ENCODE results near the gene CD68. TPM values are rescaled to one million over a fixed set of nuclear protein-coding genes. Genes with fewer than 3 reads are reported as not detected.

Gene CD68
- total and polyA plus RNA-seq, 2 experiments from 2014 or later: 64.0 to 80.4 TPM

DNA sequence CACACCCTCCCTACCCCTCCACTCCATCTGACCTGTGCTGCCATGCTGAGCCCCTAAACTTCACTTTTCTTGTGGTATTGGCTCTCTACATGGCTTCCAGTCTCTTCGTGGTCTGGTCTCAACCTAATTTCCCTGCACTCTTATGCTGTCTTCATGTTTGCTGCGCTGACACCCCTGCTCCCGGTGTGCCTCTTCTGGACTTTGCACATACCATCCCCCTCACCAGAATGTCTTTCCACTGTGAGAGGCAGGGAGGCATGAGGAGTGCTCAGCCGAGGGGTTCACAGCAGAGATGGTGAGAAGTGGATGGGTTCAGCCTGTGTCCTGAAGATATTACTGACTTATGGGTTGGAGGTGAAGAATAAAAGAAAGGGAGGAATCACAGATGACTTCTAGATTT, 28.0 kb upstream of the CD68 start:
- H3K9me3 ChIP-seq (ENCODE audit: low read depth): no peaks in the 10 kb centered on the region
- no peaks in the 10 kb centered on the region for H3K9me2 ChIP-seq (replicated peaks; ENCODE audit: insufficient read depth)
- no peaks in the 10 kb centered on the region for H3K79me2 ChIP-seq
- peak overlapping the region; percentile 75 for H3K27ac ChIP-seq
- H3K36me3 ChIP-seq (replicated peaks; ENCODE audit: insufficient read depth, low read depth): no peaks in the 10 kb centered on the region
- H3K4me3 ChIP-seq: no peak overlapping the region
- peaks cover 24% of the 10 kb centered on the region for H3K4me1 ChIP-seq (ENCODE audit: insufficient read depth)
- H2AFZ ChIP-seq: no peak overlapping the region
- no peak for TF ChIP-seq EZH2 (IDR thresholded peaks at IDR 0.05; ENCODE audit: borderline replicate concordance)
- TF ChIP-seq, protein P1, sequence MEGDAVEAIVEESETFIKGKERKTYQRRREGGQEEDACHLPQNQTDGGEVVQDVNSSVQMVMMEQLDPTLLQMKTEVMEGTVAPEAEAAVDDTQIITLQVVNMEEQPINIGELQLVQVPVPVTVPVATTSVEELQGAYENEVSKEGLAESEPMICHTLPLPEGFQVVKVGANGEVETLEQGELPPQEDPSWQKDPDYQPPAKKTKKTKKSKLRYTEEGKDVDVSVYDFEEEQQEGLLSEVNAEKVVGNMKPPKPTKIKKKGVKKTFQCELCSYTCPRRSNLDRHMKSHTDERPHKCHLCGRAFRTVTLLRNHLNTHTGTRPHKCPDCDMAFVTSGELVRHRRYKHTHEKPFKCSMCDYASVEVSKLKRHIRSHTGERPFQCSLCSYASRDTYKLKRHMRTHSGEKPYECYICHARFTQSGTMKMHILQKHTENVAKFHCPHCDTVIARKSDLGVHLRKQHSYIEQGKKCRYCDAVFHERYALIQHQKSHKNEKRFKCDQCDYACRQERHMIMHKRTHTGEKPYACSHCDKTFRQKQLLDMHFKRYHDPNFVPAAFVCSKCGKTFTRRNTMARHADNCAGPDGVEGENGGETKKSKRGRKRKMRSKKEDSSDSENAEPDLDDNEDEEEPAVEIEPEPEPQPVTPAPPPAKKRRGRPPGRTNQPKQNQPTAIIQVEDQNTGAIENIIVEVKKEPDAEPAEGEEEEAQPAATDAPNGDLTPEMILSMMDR (IDR thresholded peaks at IDR 0.05; ENCODE audit: poor library complexity): no peak
- no peak for TF ChIP-seq EZH2phosphoT487 (IDR thresholded peaks at IDR 0.05; ENCODE audit: low read depth, severe bottlenecking, unreplicated experiment)
- H3K4me2 ChIP-seq: peak overlapping the region; percentile 49
- H4K20me1 ChIP-seq (ENCODE audit: insufficient read depth, poor library complexity, severe bottlenecking): no peaks in the 10 kb centered on the region
- no peaks in the 10 kb centered on the region for H3K27me3 ChIP-seq
- 72% methylated on average over 4 of the region's 4 CpGs for whole genome bisulfite sequencing (ENCODE audit: low lambda C conversion rate, missing lambda C conversion rate)
- DNase-seq (ENCODE audit: low spot score): no peak

DNA sequence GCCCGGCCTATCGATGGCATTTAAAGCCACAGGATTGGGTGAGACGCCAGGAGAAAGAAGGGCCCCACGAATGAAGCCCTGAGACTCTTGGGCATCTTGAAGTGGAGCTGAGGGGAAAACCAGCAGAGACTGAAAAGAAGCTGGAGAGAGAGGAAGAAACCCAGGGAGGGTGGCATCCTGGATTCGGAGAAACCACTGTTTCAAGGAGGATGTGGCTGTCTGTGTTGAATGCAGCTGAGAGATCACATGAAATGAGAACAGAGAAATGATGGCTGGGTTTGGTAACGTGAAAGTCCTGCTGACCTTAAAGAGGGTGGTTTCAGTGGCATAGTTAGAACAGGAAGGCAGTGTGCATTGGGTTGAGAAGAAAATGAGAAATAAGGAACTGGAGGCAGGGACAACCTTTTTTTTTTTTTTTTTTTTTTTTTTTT, 26.8 kb upstream of the CD68 start:
- H3K4me2 ChIP-seq: no peak overlapping the region
- peaks cover 31% of the 10 kb centered on the region for H3K4me1 ChIP-seq (ENCODE audit: insufficient read depth)
- no peak for DNase-seq (ENCODE audit: low spot score)
- no peak overlapping the region for H3K27ac ChIP-seq
- H3K27me3 ChIP-seq: no peaks in the 10 kb centered on the region
- H3K36me3 ChIP-seq (replicated peaks; ENCODE audit: insufficient read depth, low read depth): no peaks in the 10 kb centered on the region
- no peaks in the 10 kb centered on the region for H3K9me2 ChIP-seq (replicated peaks; ENCODE audit: insufficient read depth)
- H3K4me3 ChIP-seq: no peak overlapping the region
- H3K79me2 ChIP-seq: no peaks in the 10 kb centered on the region
- no peaks in the 10 kb centered on the region for H3K9me3 ChIP-seq (ENCODE audit: low read depth)
- H2AFZ ChIP-seq: no peak overlapping the region
- H4K20me1 ChIP-seq (ENCODE audit: insufficient read depth, poor library complexity, severe bottlenecking): no peaks in the 10 kb centered on the region
- TF ChIP-seq, protein P1 (IDR thresholded peaks at IDR 0.05; ENCODE audit: poor library complexity): no peak
- TF ChIP-seq EZH2phosphoT487 (IDR thresholded peaks at IDR 0.05; ENCODE audit: low read depth, severe bottlenecking, unreplicated experiment): no peak
- TF ChIP-seq EZH2 (IDR thresholded peaks at IDR 0.05; ENCODE audit: borderline replicate concordance): no peak
- WGBS (ENCODE audit: low lambda C conversion rate, missing lambda C conversion rate): 91% methylated on average over 6 of the region's 6 CpGs

DNA sequence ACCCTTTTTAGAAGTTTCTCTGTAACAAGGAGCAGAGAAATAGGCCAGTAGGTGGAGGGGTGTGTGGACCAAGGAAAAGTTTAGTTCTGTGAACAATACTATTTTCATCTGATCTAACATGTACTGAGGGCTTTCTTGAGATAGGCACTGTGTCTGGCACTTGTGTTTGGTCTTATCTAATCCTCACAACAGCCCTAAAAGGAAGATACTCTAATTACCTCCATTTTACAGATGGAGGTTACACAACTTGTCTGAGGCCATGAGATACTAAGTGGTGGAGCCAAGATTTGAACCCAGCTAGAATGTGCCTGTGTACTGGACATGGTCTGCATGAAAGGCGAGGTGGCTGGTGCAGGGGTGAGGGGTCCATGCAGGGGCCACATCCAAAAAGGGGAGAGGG, 26.1 kb upstream of the CD68 start:
- H3K4me2 ChIP-seq: no peak overlapping the region
- H3K79me2 ChIP-seq: no peaks in the 10 kb centered on the region
- H4K20me1 ChIP-seq (ENCODE audit: insufficient read depth, poor library complexity, severe bottlenecking): no peaks in the 10 kb centered on the region
- TF ChIP-seq EZH2 (IDR thresholded peaks at IDR 0.05; ENCODE audit: borderline replicate concordance) (no peak), EZH2phosphoT487 (IDR thresholded peaks at IDR 0.05; ENCODE audit: low read depth, severe bottlenecking, unreplicated experiment) (no peak)
- TF ChIP-seq, protein P1 (IDR thresholded peaks at IDR 0.05; ENCODE audit: poor library complexity): no peak
- no peak overlapping the region for H2AFZ ChIP-seq
- no peaks in the 10 kb centered on the region for H3K9me3 ChIP-seq (ENCODE audit: low read depth)
- no peaks in the 10 kb centered on the region for H3K9me2 ChIP-seq (replicated peaks; ENCODE audit: insufficient read depth)
- no peak for DNase-seq (ENCODE audit: low spot score)
- H3K27me3 ChIP-seq: no peaks in the 10 kb centered on the region
- H3K36me3 ChIP-seq (replicated peaks; ENCODE audit: insufficient read depth, low read depth): no peaks in the 10 kb centered on the region
- H3K27ac ChIP-seq: no peak overlapping the region
- 92% methylated on average over 1 of the region's 1 CpG for WGBS (ENCODE audit: low lambda C conversion rate, missing lambda C conversion rate)
- H3K4me1 ChIP-seq (ENCODE audit: insufficient read depth): peaks cover 35% of the 10 kb centered on the region
- no peak overlapping the region for H3K4me3 ChIP-seq
